Omental fat pad (tissue), 4 donors: ENCODE data around the gene DSCAM. TPM values are rescaled to one million over a fixed set of nuclear protein-coding genes. Genes with fewer than 3 reads are reported as not detected.

Experiments
- ATAC-seq: fragments of 150-250 bp; one replicate; pipeline ENCODE4 v1.9.1; 2016; ENCODE audit warnings: mild to moderate bottlenecking, moderate library complexity; ENCODE audit not compliant: low FRiP score
- DNase-seq: peaks from one replicate; pipeline ENCODE4 v3.0.0-alpha.2; 2019; ENCODE audit warnings: low spot score
- total RNA-seq, 4 donors: library from RNA; depleted of rRNA; stranded (reverse); fragments of >200 nt; gene quantifications; one replicate each; pipeline ENCODE4 v1.1.0, GENCODE V29; 2016
- TF ChIP-seq, protein P1 (sequence below), 3 donors: fragments of 450-650 bp; IDR thresholded peaks; one replicate each; pipeline ENCODE4 v1.5.1; 2016 to 2017; ENCODE audit warnings: antibody characterized with exemption in 3 of 3, mild to moderate bottlenecking in 3 of 3, moderate library complexity in 2 of 3

The DSCAM gene
- total RNA-seq, 4 donors from 2014 or later, result 0.16 TPM; not detected in 3

DNA sequence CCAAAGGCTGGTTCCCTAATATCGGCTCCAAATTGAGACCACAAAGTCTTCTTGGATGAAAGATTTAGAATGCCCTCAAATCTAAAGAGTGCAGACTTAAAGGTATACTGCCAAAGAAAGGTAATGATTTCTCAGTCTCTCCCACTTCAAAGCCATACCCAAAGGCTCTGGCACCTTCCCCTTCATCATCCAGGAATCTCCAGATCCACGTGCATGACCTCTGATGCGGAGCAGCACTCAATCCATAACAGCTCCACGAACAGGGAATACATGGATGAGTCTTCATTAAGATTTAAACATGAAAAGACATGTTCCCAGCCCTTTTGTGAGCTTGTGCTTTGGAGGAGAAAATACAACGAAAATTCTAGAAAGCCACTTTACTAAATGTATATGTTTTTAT, 453.9 kb downstream of the DSCAM start:
- ATAC-seq, result no peak
- TF ChIP-seq, protein P1, sequence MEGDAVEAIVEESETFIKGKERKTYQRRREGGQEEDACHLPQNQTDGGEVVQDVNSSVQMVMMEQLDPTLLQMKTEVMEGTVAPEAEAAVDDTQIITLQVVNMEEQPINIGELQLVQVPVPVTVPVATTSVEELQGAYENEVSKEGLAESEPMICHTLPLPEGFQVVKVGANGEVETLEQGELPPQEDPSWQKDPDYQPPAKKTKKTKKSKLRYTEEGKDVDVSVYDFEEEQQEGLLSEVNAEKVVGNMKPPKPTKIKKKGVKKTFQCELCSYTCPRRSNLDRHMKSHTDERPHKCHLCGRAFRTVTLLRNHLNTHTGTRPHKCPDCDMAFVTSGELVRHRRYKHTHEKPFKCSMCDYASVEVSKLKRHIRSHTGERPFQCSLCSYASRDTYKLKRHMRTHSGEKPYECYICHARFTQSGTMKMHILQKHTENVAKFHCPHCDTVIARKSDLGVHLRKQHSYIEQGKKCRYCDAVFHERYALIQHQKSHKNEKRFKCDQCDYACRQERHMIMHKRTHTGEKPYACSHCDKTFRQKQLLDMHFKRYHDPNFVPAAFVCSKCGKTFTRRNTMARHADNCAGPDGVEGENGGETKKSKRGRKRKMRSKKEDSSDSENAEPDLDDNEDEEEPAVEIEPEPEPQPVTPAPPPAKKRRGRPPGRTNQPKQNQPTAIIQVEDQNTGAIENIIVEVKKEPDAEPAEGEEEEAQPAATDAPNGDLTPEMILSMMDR (IDR thresholded peaks at IDR 0.05), result no peak

DNA sequence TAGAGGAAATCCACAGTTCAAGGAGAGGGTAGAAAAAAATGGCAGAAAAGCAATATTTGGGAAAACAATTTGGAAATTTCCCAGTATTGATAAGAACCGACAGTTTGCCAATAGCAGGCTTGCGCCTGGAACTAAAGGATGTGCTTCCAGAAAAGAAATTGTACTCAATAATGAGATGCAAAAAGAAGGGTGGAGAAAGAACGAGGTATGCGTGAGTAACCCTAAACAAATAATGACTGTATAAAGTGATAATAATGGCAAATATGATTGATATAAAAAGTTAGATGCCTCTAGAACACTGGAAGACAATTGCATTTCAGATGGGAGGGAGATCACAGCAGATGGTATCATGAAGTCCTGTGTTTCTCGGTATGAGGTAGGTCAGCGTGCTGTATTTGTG, 458.9 kb downstream of the DSCAM start:
- TF ChIP-seq, protein P1 (IDR thresholded peaks at IDR 0.05), result no peak
- ATAC-seq, result no peak

More for the DNA sequence above, 453.9 kb downstream of the DSCAM start:
- no peak for DNase-seq

DNA sequence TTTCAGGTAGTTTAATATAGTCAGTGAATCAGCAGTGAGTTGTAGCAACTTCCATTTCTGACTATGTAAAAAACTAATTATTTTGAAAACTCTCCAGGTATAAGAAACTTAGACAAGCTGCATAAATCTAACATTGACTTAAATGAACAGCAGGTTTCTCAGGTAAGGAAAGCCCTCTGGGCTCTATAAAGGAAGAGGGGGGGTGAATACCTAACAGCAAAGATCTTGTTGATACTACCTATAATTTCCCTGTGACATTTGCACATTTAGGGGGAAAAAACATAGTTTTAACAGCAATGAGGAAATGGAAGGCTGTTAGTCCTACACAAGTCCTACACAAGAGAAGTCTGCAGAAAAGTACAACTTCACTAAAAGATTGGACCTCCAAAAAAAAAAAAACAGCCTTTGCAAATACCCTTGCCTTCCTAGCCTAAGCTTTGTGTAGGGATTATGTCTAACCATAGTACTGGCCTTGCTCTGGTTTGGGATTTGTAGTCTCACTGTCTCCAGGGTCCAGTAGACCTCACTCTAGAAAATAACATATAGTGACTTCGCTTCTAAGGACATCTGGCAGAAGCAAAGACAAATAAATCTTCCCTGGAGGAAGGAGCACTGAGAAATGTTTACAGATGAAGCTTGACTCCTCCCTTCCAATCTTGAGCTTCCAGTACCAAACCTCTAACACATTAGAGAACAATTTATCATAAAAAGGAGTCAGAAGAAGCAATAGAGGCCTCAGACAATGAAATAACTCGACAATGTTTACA, 459.8 kb downstream of the DSCAM start:
- ATAC-seq, result no peak
- no peak for DNase-seq
- TF ChIP-seq, protein P1 (IDR thresholded peaks at IDR 0.05), result no peak

More for the DNA sequence above, 458.9 kb downstream of the DSCAM start:
- no peak for DNase-seq

DNA sequence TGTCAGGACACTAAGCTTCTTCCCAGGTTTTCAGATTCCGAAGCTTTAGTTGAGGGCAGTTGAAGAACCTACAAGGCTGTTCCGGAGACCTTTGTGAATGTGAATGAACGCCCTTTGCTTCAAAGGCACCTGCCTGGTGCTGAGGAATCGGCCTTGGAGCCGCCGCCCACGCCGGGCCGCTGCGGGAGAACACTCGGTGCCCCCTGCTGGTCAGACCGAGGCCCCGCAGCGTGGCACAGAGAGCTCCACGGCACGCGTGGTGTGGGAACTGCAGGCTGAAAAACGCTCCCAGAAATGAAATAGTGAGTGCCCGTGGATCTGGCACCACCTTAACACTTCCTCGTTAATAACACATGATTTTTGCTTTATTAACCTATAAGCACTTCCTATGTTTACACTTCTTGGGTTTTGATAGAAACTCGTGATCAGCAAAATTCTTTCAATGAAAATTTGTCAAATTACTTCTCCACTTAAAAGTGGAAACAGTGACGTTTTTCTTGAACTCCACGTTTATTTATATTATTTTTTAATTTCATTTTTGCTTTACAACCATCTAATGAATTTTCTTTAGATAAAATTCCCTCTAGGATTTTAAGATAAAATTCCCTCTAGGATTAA, 460.6 kb downstream of the DSCAM start:
- DNase-seq, result peak; percentile 24
- ATAC-seq, result peak; percentile 83
- TF ChIP-seq, protein P1 (IDR thresholded peaks at IDR 0.05), result peak in 1 of 3 donors; percentile 5

DNA sequence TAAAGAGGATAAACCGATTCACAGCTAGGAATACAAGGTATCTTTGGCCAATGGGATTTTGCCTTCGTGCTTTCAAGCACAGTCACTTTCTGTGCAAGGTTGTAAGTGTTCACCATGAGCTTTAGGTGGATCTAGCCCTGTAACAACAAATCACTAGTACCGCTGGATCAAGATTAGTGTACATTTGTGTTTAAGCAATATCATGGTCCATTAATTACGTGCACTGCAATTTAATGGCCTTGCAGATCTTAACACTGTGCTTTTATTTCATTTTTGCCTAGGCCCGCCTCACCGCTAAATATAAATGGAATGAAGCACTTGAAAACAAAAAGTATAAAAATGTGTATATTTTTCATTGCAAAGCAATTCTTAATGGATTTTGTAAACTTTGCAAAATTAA, 461.1 kb downstream of the DSCAM start:
- TF ChIP-seq, protein P1 (IDR thresholded peaks at IDR 0.05), result no peak
- DNase-seq (no peak), ATAC-seq (no peak)

DNA sequence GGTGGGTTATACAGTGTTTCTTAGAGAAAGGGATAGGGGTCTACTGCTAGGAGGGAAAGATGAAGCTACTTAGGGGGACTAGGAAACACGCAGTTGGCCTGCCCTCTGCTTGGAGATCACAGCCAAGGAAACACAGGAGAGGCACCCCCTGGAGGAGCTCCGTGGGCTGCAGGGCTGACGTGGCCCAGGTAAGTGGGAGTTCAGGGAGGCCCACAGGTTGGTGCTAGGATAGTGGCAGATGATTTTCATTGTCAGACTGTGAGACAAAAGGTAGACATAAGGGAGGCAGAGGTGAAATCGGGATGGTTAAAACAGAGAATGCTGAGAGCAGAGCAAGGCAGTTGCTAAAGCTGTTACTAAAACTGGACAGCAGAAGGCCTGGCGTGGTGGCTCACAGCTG, 463.0 kb downstream of the DSCAM start:
- ATAC-seq, result no peak
- no peak for DNase-seq
- TF ChIP-seq, protein P1 (IDR thresholded peaks at IDR 0.05), result no peak

DNA sequence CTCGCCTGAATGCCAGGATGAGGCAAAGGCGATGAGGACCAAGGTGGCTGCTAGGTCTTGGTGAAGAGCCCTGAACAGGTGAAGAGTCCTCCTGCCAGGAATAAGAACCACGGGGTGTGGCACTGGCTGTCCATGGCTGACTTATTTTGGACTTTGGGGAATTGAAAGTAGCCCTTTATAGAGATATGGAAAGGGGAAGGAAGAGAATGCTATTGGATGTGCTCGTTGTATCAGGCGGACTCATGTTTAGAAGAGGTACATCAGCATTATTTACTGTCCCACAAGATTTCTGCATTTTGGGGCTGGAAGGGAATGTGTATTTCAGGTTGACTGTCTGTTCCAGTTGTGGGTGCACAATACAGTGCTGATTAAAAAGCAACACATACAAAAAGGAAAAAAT, 465.8 kb downstream of the DSCAM start:
- no peak for ATAC-seq
- TF ChIP-seq, protein P1 (IDR thresholded peaks at IDR 0.05), result no peak

More for the DNA sequence above, 465.8 kb downstream of the DSCAM start:
- no peak for DNase-seq
